Measurements from ENCODE around the gene FGF14. TPM values are rescaled to one million over a fixed set of nuclear protein-coding genes. Genes with fewer than 3 reads are reported as not detected.

The FGF14 gene
- total RNA-seq, 1 experiment from 2014 or later, result 0.22 TPM

GRCh38 chr13:102212729-102213128 lies 189.1 kb downstream of the FGF14 start:
- DNase-seq, result no peak
- no peak overlapping the region for H3K18ac ChIP-seq (ENCODE audit: insufficient read length, low read depth, low read length)

More at GRCh38 chr13:102212729-102213128, 189.1 kb downstream of the FGF14 start:
- Histone ChIP-seq H3K27me3 (ENCODE audit: insufficient read depth, low read length) (no peaks in the 10 kb centered on the region), H4K8ac (replicated peaks; ENCODE audit: insufficient read length, low read depth, low read length) (no peak overlapping the region), H3K4me1 (ENCODE audit: insufficient read depth, low read length) (no peaks in the 10 kb centered on the region; the same call in 1 of the 2 replicates), H3T11ph (ENCODE audit: low read length) (no peak overlapping the region), H3K14ac (ENCODE audit: insufficient read depth, low read length) (no peak overlapping the region), H3K9me3 (ENCODE audit: control insufficient read depth, low read depth, low read length) (no peaks in the 10 kb centered on the region), H2BK5ac (ENCODE audit: insufficient read length, low read length) (no peak overlapping the region), H2BK15ac (ENCODE audit: low read depth, low read length) (no peak overlapping the region), H2AK5ac (ENCODE audit: insufficient read length, low read length) (no peak overlapping the region), H4K91ac (ENCODE audit: insufficient read length, low read depth, low read length) (no peak overlapping the region), H3K79me2 (ENCODE audit: insufficient read depth, low read length) (no peaks in the 10 kb centered on the region), H3K79me1 (ENCODE audit: insufficient read depth, low read depth, low read length, poor library complexity, severe bottlenecking) (no peaks in the 10 kb centered on the region), H3K27ac (ENCODE audit: insufficient read length, low read depth, low read length) (no peak overlapping the region), H3K23ac (ENCODE audit: insufficient read length, low read depth, low read length) (no peak overlapping the region), H3K23me2 (ENCODE audit: insufficient read length, low read depth, low read length, poor library complexity, severe bottlenecking) (no peaks in the 10 kb centered on the region), H2BK120ac (ENCODE audit: low read depth, low read length, poor library complexity, severe bottlenecking) (no peak overlapping the region), H3K56ac (ENCODE audit: insufficient read length, low read depth, low read length) (no peak overlapping the region), H3K4me2 (ENCODE audit: insufficient read depth, insufficient read length, low read length) (no peak overlapping the region), H4K5ac (ENCODE audit: insufficient read length, low read depth, low read length) (no peak overlapping the region), H2BK20ac (ENCODE audit: low read depth, low read length, poor library complexity, severe bottlenecking) (no peak overlapping the region), H3K4ac (ENCODE audit: low read depth, low read length) (no peak overlapping the region), H2AFZ (ENCODE audit: low read length) (no peak overlapping the region), H4K20me1 (ENCODE audit: control insufficient read depth, insufficient read depth, insufficient read length) (no peaks in the 10 kb centered on the region), H3K9ac (ENCODE audit: extremely low read depth, insufficient read length, low read length) (no peak overlapping the region), H2BK12ac (ENCODE audit: insufficient read length, low read depth, low read length) (no peak overlapping the region)
- no peaks in the 10 kb centered on the region for H3K27me3 Mint-ChIP-seq (ENCODE audit: low read depth)
- H3K36me3 Mint-ChIP-seq (ENCODE audit: insufficient read depth in 1 of 3, low read depth in 3 of 3), result no peaks in the 10 kb centered on the region
- no peaks in the 10 kb centered on the region for H3K9me3 Mint-ChIP-seq
- no CpG with 5 or more reads among the region's 3 CpGs for WGBS (ENCODE audit: extremely low coverage, insufficient read length, low lambda C conversion rate)
- 0 out of 7 replicates have a peak overlapping the region, but pooled peaks of 1 of the 3 experiments have one; percentile 32 for H3K27ac Mint-ChIP-seq
- peaks cover 17 to 18% of the 10 kb centered on the region in 2 experiments for H3K4me1 Mint-ChIP-seq
- H3K4me3 Mint-ChIP-seq, result no peak overlapping the region
- TF ChIP-seq CTCF (conservative IDR thresholded peaks at IDR 0.05), result no peak

Measured in H9 (cell line).